ENCODE measurements around the gene METTL6. TPM values are rescaled to one million over a fixed set of nuclear protein-coding genes. Genes with fewer than 3 reads are reported as not detected.
"Not testable (repeated sequence)": the region's sequence is repeated elsewhere in the genome, so short reads cannot be mapped to it uniquely, and the experiment has no call there.

The METTL6 gene
- polyA plus RNA-seq, 1 experiment = 14.4 TPM

- POLR2A ChIA-PET = no interaction called here
- no peak for DNase-seq (ENCODE audit: low read depth)
- CTCF ChIA-PET = interaction anchor here (1.6 to 2.8 kb wide), 2 partner anchors 132 kb away, joined by 5 to 12 read pairs; no protein-coding TSS in a partner anchor
- no peaks in the 10 kb centered on the region for H3K27me3 ChIP-seq (ENCODE audit: control insufficient read depth, insufficient read depth, low read length)
- H3K36me3 ChIP-seq (ENCODE audit: control insufficient read depth, insufficient read depth, low read length) = no peaks in the 10 kb centered on the region
- no peak overlapping the region for H3K4me3 ChIP-seq (ENCODE audit: low read depth, low read length)
- TF ChIP-seq CTCF (IDR thresholded peaks at IDR 0.05; ENCODE audit: insufficient read depth, low read depth, low read length) = no peak
These were observed 27.4 kb downstream of the METTL6 start for GRCh38 chr3:15399970-15400369.

GRCh38 chr3:15398731-15399133, 28.6 kb downstream of the METTL6 start:
- H3K27me3 ChIP-seq (ENCODE audit: control insufficient read depth, insufficient read depth, low read length); POLR2A ChIA-PET; H3K36me3 ChIP-seq (ENCODE audit: control insufficient read depth, insufficient read depth, low read length); H3K4me3 ChIP-seq (ENCODE audit: low read depth, low read length); DNase-seq (ENCODE audit: low read depth): not testable (repeated sequence)
- CTCF ChIA-PET = interaction anchor here (0.9 to 2.8 kb wide), 5 partner anchors 14 to 196 kb away, joined by 4 to 12 read pairs (median 5); no protein-coding TSS in a partner anchor
- peak; percentile 32 for TF ChIP-seq CTCF (IDR thresholded peaks at IDR 0.05; ENCODE audit: insufficient read depth, low read depth, low read length)

GRCh38 chr3:15393252-15393651, 34.1 kb downstream of the METTL6 start:
- H3K36me3 ChIP-seq (ENCODE audit: control insufficient read depth, insufficient read depth, low read length); POLR2A ChIA-PET; H3K4me3 ChIP-seq (ENCODE audit: low read depth, low read length); DNase-seq (ENCODE audit: low read depth); CTCF ChIA-PET; H3K27me3 ChIP-seq (ENCODE audit: control insufficient read depth, insufficient read depth, low read length): not testable (repeated sequence)

GRCh38 chr3:15391007-15391406, 36.3 kb downstream of the METTL6 start:
- ChIA-PET CTCF (interaction anchor here (1.4 kb wide), 1 partner anchor 123 kb away, joined by 4 read pairs; no protein-coding TSS in a partner anchor), POLR2A (no interaction called here)
- Histone ChIP-seq H3K4me3 (ENCODE audit: low read depth, low read length) (no peak overlapping the region), H3K36me3 (ENCODE audit: control insufficient read depth, insufficient read depth, low read length) (no peaks in the 10 kb centered on the region), H3K27me3 (ENCODE audit: control insufficient read depth, insufficient read depth, low read length) (no peaks in the 10 kb centered on the region)
- DNase-seq (ENCODE audit: low read depth) = no peak
- TF ChIP-seq CTCF (IDR thresholded peaks at IDR 0.05; ENCODE audit: insufficient read depth, low read depth, low read length) = no peak

GRCh38 chr3:15390460-15390859, 36.9 kb downstream of the METTL6 start:
- ChIA-PET CTCF (interaction anchor here (1.4 kb wide), 1 partner anchor 123 kb away, joined by 4 read pairs; no protein-coding TSS in a partner anchor), POLR2A (no interaction called here)
- no peak for DNase-seq (ENCODE audit: low read depth)
- no peaks in the 10 kb centered on the region for H3K36me3 ChIP-seq (ENCODE audit: control insufficient read depth, insufficient read depth, low read length)
- H3K27me3 ChIP-seq (ENCODE audit: control insufficient read depth, insufficient read depth, low read length) = no peaks in the 10 kb centered on the region
- no peak for TF ChIP-seq CTCF (IDR thresholded peaks at IDR 0.05; ENCODE audit: insufficient read depth, low read depth, low read length)
- no peak overlapping the region for H3K4me3 ChIP-seq (ENCODE audit: low read depth, low read length)

- H3K36me3 ChIP-seq (ENCODE audit: control insufficient read depth, insufficient read depth, low read length); POLR2A ChIA-PET; DNase-seq (ENCODE audit: low read depth); H3K4me3 ChIP-seq (ENCODE audit: low read depth, low read length); H3K27me3 ChIP-seq (ENCODE audit: control insufficient read depth, insufficient read depth, low read length): not testable (repeated sequence)
- CTCF ChIA-PET = interaction anchor here (3.3 kb wide), 1 partner anchor 121 kb away, joined by 10 read pairs; no protein-coding TSS in a partner anchor
These were observed 39.0 kb downstream of the METTL6 start for GRCh38 chr3:15388335-15388734.
